Measurements from ENCODE around the gene DYNLL1.

- TF ChIP-seq, protein P1, sequence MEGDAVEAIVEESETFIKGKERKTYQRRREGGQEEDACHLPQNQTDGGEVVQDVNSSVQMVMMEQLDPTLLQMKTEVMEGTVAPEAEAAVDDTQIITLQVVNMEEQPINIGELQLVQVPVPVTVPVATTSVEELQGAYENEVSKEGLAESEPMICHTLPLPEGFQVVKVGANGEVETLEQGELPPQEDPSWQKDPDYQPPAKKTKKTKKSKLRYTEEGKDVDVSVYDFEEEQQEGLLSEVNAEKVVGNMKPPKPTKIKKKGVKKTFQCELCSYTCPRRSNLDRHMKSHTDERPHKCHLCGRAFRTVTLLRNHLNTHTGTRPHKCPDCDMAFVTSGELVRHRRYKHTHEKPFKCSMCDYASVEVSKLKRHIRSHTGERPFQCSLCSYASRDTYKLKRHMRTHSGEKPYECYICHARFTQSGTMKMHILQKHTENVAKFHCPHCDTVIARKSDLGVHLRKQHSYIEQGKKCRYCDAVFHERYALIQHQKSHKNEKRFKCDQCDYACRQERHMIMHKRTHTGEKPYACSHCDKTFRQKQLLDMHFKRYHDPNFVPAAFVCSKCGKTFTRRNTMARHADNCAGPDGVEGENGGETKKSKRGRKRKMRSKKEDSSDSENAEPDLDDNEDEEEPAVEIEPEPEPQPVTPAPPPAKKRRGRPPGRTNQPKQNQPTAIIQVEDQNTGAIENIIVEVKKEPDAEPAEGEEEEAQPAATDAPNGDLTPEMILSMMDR (conservative IDR thresholded peaks at IDR 0.05; ENCODE audit: low read depth, low read length): peak; percentile 65
- no peak for TF ChIP-seq EZH2 (IDR thresholded peaks at IDR 0.05; ENCODE audit: borderline replicate concordance, low read depth, low read length, poor library complexity, severe bottlenecking)
Observed at GRCh38 chr12:120466560-120467315, 29.2 kb upstream of the DYNLL1 start.
